Body of pancreas (tissue), 4 donors: Measurements from ENCODE around the gene TBRG1.

ENCODE experiments used
- POLR2A ChIP-seq, 3 donors: fragments of 450-650 bp; IDR thresholded peaks; one replicate each; pipeline ENCODE4 v1.6.1; 2016; ENCODE audit warnings: antibody characterized with exemption in 3 of 3, mild to moderate bottlenecking in 2 of 3
- TF ChIP-seq, protein P1 (sequence below), 7 experiments: fragments of 450-650 bp in 4 of 7; fragments of 200-600 bp in 3 of 7; sonication (generic) in 3 of 7; IDR thresholded peaks; one replicate each; pipeline ENCODE4 v1.5.1; 2016 to 2019; ENCODE audit warnings: antibody characterized with exemption in 7 of 7

- TF ChIP-seq, protein P1, sequence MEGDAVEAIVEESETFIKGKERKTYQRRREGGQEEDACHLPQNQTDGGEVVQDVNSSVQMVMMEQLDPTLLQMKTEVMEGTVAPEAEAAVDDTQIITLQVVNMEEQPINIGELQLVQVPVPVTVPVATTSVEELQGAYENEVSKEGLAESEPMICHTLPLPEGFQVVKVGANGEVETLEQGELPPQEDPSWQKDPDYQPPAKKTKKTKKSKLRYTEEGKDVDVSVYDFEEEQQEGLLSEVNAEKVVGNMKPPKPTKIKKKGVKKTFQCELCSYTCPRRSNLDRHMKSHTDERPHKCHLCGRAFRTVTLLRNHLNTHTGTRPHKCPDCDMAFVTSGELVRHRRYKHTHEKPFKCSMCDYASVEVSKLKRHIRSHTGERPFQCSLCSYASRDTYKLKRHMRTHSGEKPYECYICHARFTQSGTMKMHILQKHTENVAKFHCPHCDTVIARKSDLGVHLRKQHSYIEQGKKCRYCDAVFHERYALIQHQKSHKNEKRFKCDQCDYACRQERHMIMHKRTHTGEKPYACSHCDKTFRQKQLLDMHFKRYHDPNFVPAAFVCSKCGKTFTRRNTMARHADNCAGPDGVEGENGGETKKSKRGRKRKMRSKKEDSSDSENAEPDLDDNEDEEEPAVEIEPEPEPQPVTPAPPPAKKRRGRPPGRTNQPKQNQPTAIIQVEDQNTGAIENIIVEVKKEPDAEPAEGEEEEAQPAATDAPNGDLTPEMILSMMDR (IDR thresholded peaks at IDR 0.05): no peak
- TF ChIP-seq POLR2A (IDR thresholded peaks at IDR 0.05): peak in 2 of 3 donors; percentile 69 to 70
These were observed 50.9 kb downstream of the TBRG1 start, which contains the start of the genes SIAE and SPA17 for GRCh38 chr11:124673333-124674167.
